ENCODE data around the gene ARHGEF12. TPM values are rescaled to one million over a fixed set of nuclear protein-coding genes. Genes with fewer than 3 reads are reported as not detected.

ARHGEF12 gene
- total and polyA plus RNA-seq, 2 donors (not counting 1 experiment from before 2014, with no cell fraction given), result 2.0 to 21.6 TPM

DNA sequence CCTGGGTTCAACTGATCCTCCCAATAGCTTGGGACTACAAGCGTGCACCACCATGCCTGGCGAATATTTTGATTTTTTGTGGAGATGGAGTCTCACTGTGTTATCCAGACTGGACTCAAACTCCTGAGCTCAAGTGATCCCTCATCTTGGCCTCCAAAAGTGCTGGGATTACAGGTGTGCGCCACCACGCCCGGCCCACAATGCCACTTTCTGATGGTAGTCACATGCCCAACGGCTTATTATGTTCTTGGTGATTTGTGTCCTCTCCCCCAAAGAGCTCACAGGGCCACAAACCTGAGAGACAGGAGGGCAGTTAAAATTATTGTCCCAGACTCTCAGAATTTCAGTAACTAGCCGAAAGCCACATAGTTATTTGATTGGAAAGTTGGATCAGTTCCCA, 185.0 kb downstream of the ARHGEF12 start:
- H3K27me3 ChIP-seq (replicated peaks in 1 of 4; ENCODE audit: control extremely low read depth in 1 of 4, control insufficient read depth in 3 of 4, insufficient read depth in 4 of 4, low read length in 3 of 4), result peaks cover 0 to 4% (median 2%) of the 10 kb centered on the region in 4 experiments
- ATAC-seq (ENCODE audit: low read depth) (no peak), DNase-seq (no peak)
- ChIA-PET CTCF (interaction anchor here (0.6 to 1.5 kb wide), 2 partner anchors 10 to 187 kb away, joined by 3 to 8 read pairs; partner anchors contain the start of gene GRIK4), POLR2A (interaction anchor here (0.6 kb wide), 1 partner anchor 473 kb away, joined by 6 read pairs; no protein-coding TSS in a partner anchor)
- no peak overlapping the region for H3K9ac ChIP-seq (ENCODE audit: low read length)
- no peak overlapping the region for H3K4me3 Mint-ChIP-seq
- no peaks in the 10 kb centered on the region for H3K36me3 ChIP-seq (replicated peaks in 1 of 2; ENCODE audit: control extremely low read depth in 1 of 2, control insufficient read depth in 1 of 2, extremely low read depth in 1 of 2, insufficient read depth in 2 of 2, low read length in 1 of 2)
- 98% methylated on average over 5 of the region's 7 CpGs for WGBS (ENCODE audit: insufficient coverage)
- no peaks in the 10 kb centered on the region for H4K20me1 ChIP-seq (ENCODE audit: control insufficient read depth, insufficient read depth, low read length, poor library complexity, severe bottlenecking)
- no peak for TF ChIP-seq EZH2 (IDR thresholded peaks at IDR 0.05; ENCODE audit: borderline replicate concordance, insufficient read depth, low read depth, low read length, poor library complexity, severe bottlenecking)
- peaks cover 31% of the 10 kb centered on the region for H3K27me3 Mint-ChIP-seq
- peaks cover 4% of the 10 kb centered on the region for H3K4me1 Mint-ChIP-seq
- H3K27ac ChIP-seq (ENCODE audit: low read length in 2 of 2), result no peak overlapping the region
- H3K9me3 ChIP-seq (ENCODE audit: control extremely low read depth in 1 of 3, control insufficient read depth in 2 of 3, insufficient read depth in 1 of 3, low read length in 2 of 3), result no peaks in the 10 kb centered on the region
- H3K4me2 ChIP-seq (replicated peaks; ENCODE audit: low read depth, low read length, poor library complexity, severe bottlenecking), result no peak overlapping the region
- no peak overlapping the region for H2AFZ ChIP-seq (ENCODE audit: insufficient read depth, low read depth, low read length, poor library complexity, severe bottlenecking)
- H3K9me3 Mint-ChIP-seq (ENCODE audit: insufficient read depth), result no peaks in the 10 kb centered on the region
- H3K27ac Mint-ChIP-seq, result no peak overlapping the region
- no peaks in the 10 kb centered on the region for H3K79me2 ChIP-seq (ENCODE audit: control insufficient read depth, insufficient read depth, low read length)
- intact Hi-C loops (cut with micrococcal nuclease), result no loop called here
- H3K4me1 ChIP-seq (ENCODE audit: control insufficient read depth in 2 of 2, insufficient read depth in 2 of 2, low read length in 2 of 2), result peaks cover 0 to 9% of the 10 kb centered on the region in 2 donors
- H3K4me3 ChIP-seq (ENCODE audit: control extremely low read depth in 1 of 5, extremely low read depth in 1 of 5, insufficient read depth in 1 of 5, low read depth in 2 of 5, low read length in 4 of 5), result no peak overlapping the region

DNA sequence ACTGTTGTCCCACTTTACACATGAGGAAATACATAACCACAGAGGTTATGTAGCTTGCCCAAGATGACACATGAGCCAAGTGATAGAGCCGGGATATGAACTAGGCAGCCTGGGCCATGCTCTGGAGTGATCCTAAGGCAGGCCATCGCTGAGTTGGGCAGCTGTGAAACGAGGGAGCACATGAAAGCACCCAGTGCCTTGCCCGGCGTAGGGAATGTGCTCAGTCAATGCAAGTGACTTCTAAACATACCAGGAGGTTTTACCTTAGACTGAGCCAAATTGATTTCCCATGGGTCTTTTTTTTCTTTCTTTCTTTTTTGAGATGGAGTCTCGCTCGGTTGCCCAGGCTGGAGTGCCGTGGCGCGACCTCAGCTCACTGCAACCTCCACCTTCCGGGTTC, 185.8 kb downstream of the ARHGEF12 start:
- 88% methylated on average over 11 of the region's 11 CpGs for WGBS (ENCODE audit: insufficient coverage)
- H2AFZ ChIP-seq (ENCODE audit: insufficient read depth, low read depth, low read length, poor library complexity, severe bottlenecking), result no peak overlapping the region
- H3K4me2 ChIP-seq (replicated peaks; ENCODE audit: low read depth, low read length, poor library complexity, severe bottlenecking), result no peak overlapping the region
- ChIA-PET POLR2A (no interaction called here), CTCF (interaction anchor here (1.5 kb wide), 1 partner anchor 11 kb away, joined by 8 read pairs; the partner anchor contains the start of gene GRIK4)
- no peaks in the 10 kb centered on the region for H3K9me3 ChIP-seq (ENCODE audit: control extremely low read depth in 1 of 3, control insufficient read depth in 2 of 3, insufficient read depth in 1 of 3, low read length in 2 of 3)
- ATAC-seq (ENCODE audit: low read depth) (no peak), DNase-seq (no peak)
- TF ChIP-seq EZH2 (IDR thresholded peaks at IDR 0.05; ENCODE audit: borderline replicate concordance, insufficient read depth, low read depth, low read length, poor library complexity, severe bottlenecking), result no peak
- TF ChIP-seq, protein P1, sequence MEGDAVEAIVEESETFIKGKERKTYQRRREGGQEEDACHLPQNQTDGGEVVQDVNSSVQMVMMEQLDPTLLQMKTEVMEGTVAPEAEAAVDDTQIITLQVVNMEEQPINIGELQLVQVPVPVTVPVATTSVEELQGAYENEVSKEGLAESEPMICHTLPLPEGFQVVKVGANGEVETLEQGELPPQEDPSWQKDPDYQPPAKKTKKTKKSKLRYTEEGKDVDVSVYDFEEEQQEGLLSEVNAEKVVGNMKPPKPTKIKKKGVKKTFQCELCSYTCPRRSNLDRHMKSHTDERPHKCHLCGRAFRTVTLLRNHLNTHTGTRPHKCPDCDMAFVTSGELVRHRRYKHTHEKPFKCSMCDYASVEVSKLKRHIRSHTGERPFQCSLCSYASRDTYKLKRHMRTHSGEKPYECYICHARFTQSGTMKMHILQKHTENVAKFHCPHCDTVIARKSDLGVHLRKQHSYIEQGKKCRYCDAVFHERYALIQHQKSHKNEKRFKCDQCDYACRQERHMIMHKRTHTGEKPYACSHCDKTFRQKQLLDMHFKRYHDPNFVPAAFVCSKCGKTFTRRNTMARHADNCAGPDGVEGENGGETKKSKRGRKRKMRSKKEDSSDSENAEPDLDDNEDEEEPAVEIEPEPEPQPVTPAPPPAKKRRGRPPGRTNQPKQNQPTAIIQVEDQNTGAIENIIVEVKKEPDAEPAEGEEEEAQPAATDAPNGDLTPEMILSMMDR (IDR thresholded peaks at IDR 0.05), result no peak
- Mint-ChIP-seq H3K27me3 (peaks cover 24% of the 10 kb centered on the region), H3K27ac (no peak overlapping the region), H3K9me3 (ENCODE audit: insufficient read depth) (no peaks in the 10 kb centered on the region), H3K4me3 (no peak overlapping the region), H3K4me1 (peaks cover 4% of the 10 kb centered on the region)
- H3K79me2 ChIP-seq (ENCODE audit: control insufficient read depth, insufficient read depth, low read length), result no peaks in the 10 kb centered on the region
- no peak overlapping the region for H3K4me3 ChIP-seq (ENCODE audit: control extremely low read depth in 1 of 5, extremely low read depth in 1 of 5, insufficient read depth in 1 of 5, low read depth in 2 of 5, low read length in 4 of 5)
- intact Hi-C loops (cut with micrococcal nuclease), result no loop called here
- peaks cover 0 to 9% of the 10 kb centered on the region in 2 donors for H3K4me1 ChIP-seq (ENCODE audit: control insufficient read depth in 2 of 2, insufficient read depth in 2 of 2, low read length in 2 of 2)
- H3K36me3 ChIP-seq (replicated peaks in 1 of 2; ENCODE audit: control extremely low read depth in 1 of 2, control insufficient read depth in 1 of 2, extremely low read depth in 1 of 2, insufficient read depth in 2 of 2, low read length in 1 of 2), result no peaks in the 10 kb centered on the region
- H3K27ac ChIP-seq (ENCODE audit: low read length in 2 of 2), result no peak overlapping the region
- no peak overlapping the region for H3K9ac ChIP-seq (ENCODE audit: low read length)
- peaks cover 0 to 4% (median 2%) of the 10 kb centered on the region in 4 experiments for H3K27me3 ChIP-seq (replicated peaks in 1 of 4; ENCODE audit: control extremely low read depth in 1 of 4, control insufficient read depth in 3 of 4, insufficient read depth in 4 of 4, low read length in 3 of 4)
- no peaks in the 10 kb centered on the region for H4K20me1 ChIP-seq (ENCODE audit: control insufficient read depth, insufficient read depth, low read length, poor library complexity, severe bottlenecking)
